ENCODE measurements around the gene POU6F2.
"Not testable (repeated sequence)": the region's sequence is repeated elsewhere in the genome, so short reads cannot be mapped to it uniquely, and the experiment has no call there.

Gene POU6F2

GRCh38 chr7:39312254-39312989 is 334.7 kb downstream of the POU6F2 start:
- no peak for DNase-seq

- DNase-seq, result no peak
These were observed 335.7 kb downstream of the POU6F2 start for GRCh38 chr7:39313376-39313775.

- no peak for DNase-seq
These were observed 336.3 kb downstream of the POU6F2 start for GRCh38 chr7:39313974-39314373.

GRCh38 chr7:39317107-39317506 is 339.4 kb downstream of the POU6F2 start:
- no peak for DNase-seq

- DNase-seq, result no peak
These were observed 340.2 kb downstream of the POU6F2 start for GRCh38 chr7:39317896-39318295.

- no peak for DNase-seq
These were observed 343.5 kb downstream of the POU6F2 start for GRCh38 chr7:39321245-39321644.

- no peak for DNase-seq
These were observed 344.3 kb downstream of the POU6F2 start for GRCh38 chr7:39321909-39322498.

- no peak for DNase-seq
These were observed 346.5 kb downstream of the POU6F2 start for GRCh38 chr7:39324139-39324760.

GRCh38 chr7:39331607-39332006 is 353.9 kb downstream of the POU6F2 start:
- DNase-seq, result not testable (repeated sequence)

- DNase-seq, result no peak
These were observed 354.4 kb downstream of the POU6F2 start for GRCh38 chr7:39332142-39332541.

- no peak for DNase-seq
These were observed 356.0 kb downstream of the POU6F2 start for GRCh38 chr7:39333701-39334100.

- DNase-seq, result no peak
These were observed 358.7 kb downstream of the POU6F2 start for GRCh38 chr7:39336442-39336841.

GRCh38 chr7:39338716-39339115 is 361.0 kb downstream of the POU6F2 start:
- no peak for DNase-seq

- DNase-seq, result no peak
These were observed 361.9 kb downstream of the POU6F2 start for GRCh38 chr7:39339591-39339990.

- no peak for DNase-seq
These were observed 363.4 kb downstream of the POU6F2 start for GRCh38 chr7:39341083-39341482.

- DNase-seq, result no peak
These were observed 365.1 kb downstream of the POU6F2 start for GRCh38 chr7:39342763-39343162.

- DNase-seq, result no peak
These were observed 371.9 kb downstream of the POU6F2 start for GRCh38 chr7:39349452-39350123.

GRCh38 chr7:39353615-39354376 is 376.1 kb downstream of the POU6F2 start:
- DNase-seq, result peak; percentile 82 to 94

GRCh38 chr7:39355664-39356063 is 378.0 kb downstream of the POU6F2 start:
- no peak for DNase-seq

GRCh38 chr7:39356172-39356925 is 378.6 kb downstream of the POU6F2 start:
- DNase-seq, result no peak

GRCh38 chr7:39357648-39358047 is 379.9 kb downstream of the POU6F2 start:
- DNase-seq, result no peak

GRCh38 chr7:39360038-39360437 is 382.3 kb downstream of the POU6F2 start:
- DNase-seq, result no peak
